ENCODE data around the gene RHCG.
"Not testable (repeated sequence)": the region's sequence is repeated elsewhere in the genome, so short reads cannot be mapped to it uniquely, and the experiment has no call there.

The RHCG gene

DNA sequence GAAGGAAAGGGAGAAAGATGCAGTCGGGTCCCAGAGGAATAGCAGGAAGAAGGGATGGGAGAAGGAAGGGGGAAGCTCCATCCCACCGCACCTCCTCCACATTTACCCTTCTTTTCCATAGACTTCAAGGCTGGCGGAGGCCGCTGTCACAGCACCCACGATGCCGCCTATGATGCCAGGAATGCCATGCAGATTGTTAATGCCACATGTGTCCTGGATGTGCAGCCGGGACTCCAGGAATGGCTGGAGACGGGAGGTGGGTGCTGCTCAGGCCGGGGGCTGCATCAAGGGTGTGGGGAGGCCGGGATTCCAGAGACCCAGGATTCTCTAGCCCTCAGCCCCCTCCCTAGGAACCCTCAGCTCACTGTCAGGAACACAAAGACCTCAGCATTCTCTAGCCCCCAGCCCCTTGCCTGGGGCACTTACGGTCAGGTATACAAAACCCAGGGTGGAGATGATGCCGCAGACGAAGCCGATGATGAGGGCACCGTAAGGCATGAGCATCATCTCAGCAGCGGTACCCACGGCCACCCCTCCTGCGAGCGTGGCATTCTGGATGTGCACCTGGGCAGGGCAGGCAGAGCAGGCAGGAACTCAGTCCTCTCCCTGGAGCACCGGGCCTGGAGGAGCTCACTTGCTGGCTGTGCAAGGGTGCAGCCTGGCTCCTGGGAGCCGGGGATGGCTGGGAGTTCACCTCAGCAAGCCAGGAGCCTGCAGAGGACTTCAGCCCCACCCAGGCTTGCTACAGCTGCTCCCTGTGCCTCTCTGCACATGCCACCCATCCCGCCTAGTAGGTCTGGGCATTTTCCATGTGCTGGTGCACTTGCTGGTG is 18.8 kb downstream of the RHCG start:
- no peak for DNase-seq (ENCODE audit: low read depth)

DNA sequence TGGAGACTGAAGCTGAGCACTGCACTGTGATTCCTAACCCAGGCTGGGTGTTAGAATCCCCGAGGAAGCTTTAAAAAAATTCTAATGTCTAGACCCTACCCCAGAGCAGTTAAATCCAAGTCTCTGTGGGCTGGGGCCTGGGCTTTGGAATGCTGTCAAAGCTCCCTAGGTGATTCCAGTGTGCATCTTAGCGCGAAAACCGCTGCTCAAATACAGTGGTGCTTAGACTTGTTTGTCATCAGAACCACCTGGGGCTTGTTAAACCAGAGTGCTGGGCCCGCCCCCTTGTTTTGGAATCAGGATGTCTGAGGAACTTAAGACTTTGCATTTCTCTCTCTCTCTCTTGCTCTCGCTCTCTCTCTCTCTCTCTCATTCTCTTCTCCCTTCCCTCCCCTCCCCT is 20.7 kb downstream of the RHCG start:
- no peak for DNase-seq (ENCODE audit: low read depth)

DNA sequence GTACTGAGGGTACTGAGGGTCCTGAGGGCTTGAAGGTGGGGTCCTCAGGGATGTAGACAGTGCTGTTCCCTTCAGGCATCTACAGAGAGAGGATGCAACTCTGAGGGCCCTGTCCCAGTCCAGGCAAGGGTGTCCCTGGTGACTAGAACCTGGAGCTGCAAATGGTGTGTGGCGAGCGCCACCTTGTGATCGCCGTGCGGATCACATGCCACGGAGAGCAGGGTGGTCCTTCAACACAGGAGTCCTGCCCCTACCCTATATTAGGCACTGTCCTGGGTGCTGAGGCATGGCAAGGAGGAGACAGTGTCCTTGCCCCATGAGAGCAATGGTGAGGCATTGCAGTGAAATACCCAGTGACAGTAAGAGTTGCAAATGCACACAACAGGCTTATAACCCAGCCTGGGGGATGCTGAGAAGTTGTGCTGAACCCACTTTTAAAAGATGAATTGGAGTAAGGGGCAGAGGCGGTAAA is 23.6 kb downstream of the RHCG start:
- DNase-seq (ENCODE audit: low read depth): peak; percentile 27

DNA sequence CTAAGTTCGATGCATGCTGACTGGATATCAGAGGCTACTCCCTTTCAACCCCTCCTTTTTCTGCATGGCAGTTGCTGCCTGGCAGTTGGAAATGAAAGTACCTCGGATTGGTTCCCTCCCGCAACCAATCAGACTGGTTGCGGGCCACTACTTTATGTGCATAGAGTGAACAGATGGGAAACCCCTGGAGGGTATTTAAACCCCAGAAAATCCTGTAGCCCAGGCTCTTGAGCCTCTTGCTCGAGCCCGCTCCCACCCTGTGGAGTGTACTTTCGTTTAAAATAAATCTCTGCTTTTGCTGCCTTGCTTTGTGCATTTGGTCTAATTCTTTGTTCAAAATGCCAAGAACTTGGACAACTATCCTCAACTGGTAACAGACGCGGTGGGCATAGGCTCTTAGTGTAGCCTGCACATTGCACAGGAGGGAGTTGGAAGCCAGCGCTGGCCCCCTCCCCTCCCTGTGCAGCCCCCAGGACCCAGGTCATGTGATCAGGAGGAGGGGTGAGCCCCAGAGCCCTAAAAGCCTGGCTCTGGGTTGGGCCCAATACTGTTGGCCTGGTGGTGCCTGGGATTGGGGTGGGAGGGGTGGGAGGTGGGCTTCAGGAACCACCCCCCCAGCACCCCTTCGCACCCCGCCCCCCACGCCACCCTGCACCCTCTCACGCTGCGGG is 26.8 kb downstream of the RHCG start:
- no peak for DNase-seq (ENCODE audit: low read depth)

DNA sequence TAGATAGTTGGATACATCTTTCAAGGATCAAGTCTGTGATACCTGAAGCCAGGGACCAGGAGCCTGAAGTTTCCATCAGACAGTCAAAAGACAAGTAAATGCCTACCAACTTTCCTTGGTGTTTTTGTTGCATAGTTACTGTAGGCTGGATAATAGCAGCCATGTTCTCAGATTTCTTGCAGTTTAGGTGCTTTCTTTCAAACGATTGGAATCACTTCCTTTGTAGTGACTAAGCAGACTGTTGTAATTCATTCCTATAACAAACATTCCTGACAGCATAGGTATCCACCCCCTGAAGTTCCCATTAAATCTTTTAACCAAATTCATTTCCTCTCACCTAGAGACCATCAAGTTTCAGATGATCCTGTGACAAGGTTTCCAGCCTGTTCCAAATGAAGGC is 27.6 kb downstream of the RHCG start:
- not testable (repeated sequence) for DNase-seq (ENCODE audit: low read depth)

DNA sequence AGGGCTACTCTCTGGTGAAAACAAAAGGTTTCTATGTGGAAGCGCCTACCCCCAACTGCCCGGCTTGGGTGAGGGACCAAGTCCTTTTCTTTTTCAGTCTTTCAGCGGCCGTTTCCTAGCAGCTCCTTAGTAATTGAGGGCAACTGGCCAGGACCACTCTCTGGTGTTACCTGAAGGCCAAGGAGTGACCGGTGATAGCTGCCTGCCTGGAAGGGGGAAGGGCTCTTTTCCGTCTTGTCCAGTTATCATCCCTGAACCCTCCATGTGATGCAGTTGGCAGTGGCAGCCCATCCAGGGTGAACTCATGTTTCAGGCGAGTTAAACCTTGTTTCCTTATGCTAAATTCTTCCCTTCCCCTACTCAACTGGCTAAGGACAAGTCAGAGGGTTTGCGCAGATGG is 33.3 kb downstream of the RHCG start:
- no peak for DNase-seq (ENCODE audit: low read depth)

DNA sequence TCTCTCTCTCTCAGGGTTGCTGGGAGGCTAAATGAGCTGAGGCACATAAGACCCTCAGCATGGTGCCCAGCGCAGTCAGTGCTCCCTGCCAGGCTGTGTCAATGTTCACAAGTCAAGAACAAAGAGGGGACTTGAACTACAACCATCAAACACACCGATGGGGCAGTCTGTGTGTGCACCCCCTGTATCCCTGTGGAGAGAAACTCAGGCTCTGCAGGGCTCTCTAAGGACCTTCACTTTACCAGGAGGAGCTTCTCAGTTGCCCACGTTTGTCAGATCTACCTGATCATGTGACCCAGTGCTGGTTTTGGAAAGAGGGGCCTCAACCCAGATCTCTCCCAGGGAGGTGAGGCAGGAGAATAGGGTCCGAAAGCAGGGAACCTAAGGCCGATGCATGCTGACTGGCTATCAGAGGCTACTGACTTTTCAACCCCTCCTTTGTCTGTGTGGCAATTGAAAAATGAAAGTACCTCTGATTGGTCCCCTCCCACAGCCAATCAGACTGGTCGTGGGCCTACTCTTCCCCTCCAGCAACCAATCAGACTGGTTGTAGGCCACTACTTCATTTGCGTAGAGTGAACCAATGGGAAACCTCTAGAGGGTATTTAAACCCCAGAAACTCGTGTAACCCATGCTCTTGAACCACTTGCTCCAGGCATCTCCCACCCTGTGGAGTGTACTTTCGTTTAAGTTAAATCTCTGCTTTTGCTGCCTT is 34.0 kb downstream of the RHCG start:
- no peak for DNase-seq (ENCODE audit: low read depth)

DNA sequence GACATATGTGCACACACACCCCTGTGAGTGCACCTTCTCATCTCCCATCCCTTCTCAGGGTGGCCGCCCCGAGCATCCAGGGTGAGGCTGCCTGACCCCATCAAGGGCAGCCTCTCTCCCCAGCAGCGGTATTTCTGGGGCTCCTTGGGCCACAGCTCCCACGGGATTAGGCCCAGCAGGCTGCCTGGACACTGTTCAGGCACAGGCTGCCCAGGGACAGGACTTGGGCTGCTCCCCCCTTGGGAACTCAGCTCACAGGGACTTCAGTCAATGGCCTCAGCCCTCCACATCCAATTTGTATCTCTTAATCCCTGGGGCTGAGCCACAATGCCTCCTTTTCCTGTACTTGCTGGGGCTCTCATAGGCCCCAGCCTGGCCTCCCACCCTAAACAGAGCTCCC is 35.0 kb downstream of the RHCG start:
- no peak for DNase-seq (ENCODE audit: low read depth)

DNA sequence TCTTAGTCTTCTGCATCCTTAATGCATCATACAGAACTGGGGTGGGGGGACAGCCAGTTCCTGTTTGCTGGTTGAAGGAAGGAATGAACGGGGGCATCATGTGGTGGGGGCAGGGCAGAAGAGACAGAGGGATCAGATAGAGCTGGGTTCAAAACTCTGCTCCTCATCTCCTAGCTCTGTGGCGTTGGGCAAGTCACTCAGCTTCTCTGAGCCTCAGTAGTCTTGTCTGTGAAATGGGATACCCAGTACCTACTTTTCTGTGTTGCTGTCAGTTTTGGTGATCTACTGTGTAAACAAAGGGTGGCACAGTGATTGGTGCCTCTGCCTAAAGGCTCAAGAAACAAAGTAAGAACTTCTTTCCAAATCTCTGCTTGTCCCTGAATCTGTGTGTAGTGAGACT is 36.3 kb downstream of the RHCG start:
- DNase-seq (ENCODE audit: low read depth): no peak

DNA sequence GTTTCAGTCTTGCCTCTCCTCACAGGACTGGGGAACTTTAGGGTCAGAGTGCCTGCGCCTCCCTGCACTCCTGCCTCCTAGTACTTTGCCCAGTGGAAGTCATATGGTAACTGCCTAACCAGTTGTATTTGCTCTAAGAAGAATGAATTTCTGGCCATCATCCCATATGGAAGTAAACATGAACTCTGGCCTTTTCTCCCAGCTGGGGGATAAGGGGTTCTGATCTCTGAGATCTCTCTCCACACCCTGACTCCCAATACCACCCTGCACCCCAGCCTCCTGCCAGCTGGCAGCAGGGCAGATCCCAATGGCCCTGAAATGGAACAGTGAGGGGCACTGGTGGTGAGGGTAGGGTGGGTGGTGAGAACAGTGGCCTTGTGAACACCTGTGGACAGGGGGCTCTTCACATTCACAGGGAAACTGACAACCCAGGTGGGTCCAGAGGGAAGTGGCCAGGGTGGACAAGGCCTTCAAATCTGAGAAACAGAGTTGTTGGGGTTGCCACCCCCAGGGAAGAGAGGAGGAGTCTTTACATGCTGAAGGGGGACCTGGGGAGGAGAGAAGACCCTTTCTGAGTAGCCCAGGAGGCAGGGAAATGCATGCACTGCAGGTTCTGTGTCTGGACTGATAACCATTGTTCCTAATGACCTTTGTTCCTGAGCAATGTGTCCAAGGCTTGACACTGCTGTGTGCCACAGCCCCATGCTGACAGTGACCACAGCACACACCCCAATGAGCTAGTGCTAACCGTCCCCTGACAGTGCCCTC is 36.9 kb downstream of the RHCG start:
- DNase-seq (ENCODE audit: low read depth): no peak

DNA sequence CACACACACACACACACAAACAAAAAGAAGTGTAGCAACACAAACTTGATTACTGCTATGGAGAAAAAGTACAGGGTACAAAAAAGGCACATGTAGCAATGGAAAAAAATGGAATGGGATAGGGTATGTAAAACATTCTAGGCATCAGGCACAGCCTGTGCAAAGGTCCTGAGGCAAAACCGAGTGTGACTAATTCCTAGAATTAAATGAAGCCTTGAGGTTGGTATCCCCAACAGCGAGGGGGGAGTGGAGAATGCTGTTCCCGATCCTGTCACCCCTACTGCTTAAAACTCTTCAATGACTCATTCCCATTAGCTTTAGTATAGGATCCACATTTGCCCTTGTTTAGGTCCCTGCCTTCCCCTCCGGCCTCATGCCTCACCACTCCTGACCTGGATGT is 37.9 kb downstream of the RHCG start:
- no peak for DNase-seq (ENCODE audit: low read depth)

DNA sequence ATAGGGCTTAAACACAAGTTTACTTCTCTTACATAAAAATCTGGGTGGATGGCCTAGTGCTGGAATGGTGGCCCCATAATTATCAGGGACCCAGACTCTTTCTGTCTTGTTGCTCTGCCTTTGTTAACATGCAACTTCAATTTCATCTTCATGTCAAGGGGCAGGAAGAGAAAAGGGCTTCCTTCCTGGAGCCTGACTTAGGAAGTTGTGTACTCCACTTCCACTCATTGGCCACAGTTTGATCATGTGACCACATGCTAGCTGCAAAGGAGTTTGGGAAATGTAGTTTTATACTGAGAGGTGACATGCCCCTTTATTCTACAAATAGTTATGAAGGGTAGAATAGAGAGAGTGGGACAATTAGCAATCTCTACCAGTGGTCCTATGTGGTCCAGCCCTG is 39.3 kb downstream of the RHCG start:
- no peak for DNase-seq (ENCODE audit: low read depth)

DNA sequence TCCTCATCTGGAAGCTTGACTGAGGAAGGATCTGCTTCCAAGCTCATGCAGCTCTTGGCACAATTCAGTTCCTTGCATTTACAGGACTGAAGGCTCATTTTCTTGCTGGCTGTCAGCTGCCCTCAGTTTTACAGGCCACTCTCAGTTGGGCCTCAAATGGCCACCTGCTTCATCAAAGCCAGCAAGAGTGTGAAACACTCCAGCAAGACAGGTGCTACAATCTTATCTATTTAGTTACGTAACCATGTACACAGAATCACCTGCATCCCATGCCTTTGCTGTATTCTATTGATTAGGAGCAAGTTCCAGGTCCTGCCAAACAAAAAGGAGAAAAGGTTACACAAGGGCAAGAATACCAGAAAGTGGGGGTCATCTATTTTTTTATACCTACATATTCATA is 40.8 kb downstream of the RHCG start:
- no peak for DNase-seq (ENCODE audit: low read depth)

DNA sequence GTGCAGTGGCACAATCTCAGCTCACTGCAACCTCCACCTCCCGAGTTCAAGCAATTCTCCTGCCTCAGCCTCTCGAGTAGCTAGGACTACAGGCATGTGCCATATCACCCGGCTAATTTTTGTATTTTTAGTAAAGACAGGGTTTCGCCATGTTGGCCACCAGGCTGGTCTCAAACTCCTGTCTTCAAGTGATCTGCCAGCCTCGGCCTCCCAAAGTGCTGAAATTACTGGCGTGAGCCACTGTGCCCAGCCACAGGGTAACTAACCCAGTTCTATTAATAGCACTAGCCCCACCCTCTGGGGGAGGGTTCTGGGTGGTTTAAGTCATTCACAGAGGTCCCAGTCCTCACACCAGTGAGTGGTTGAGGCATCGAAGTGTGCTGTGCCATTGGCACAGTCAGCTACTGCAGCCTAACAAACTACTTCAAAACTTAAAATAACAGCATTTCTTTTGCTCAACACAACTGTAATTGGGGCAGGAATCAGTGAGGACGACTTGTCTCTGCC is 44.0 kb downstream of the RHCG start:
- DNase-seq (ENCODE audit: low read depth): no peak

DNA sequence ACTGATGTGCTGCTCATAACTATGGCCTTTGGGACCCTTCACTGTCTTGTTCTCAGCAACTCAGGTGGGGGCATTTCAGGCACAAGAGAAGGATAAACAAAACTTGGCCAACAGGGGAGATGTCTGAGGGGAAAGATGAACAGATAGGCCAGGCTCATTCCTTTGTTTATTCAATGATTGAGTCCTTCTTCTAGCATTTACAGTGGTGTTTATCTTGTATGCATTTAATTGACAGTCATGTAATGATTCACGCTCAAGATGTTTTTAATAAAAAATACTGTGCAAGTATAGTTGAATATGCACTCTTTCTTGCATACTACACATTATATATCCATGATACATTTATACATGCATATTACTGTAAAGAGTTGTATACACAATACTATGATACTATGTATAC is 44.5 kb downstream of the RHCG start:
- DNase-seq (ENCODE audit: low read depth): no peak

DNA sequence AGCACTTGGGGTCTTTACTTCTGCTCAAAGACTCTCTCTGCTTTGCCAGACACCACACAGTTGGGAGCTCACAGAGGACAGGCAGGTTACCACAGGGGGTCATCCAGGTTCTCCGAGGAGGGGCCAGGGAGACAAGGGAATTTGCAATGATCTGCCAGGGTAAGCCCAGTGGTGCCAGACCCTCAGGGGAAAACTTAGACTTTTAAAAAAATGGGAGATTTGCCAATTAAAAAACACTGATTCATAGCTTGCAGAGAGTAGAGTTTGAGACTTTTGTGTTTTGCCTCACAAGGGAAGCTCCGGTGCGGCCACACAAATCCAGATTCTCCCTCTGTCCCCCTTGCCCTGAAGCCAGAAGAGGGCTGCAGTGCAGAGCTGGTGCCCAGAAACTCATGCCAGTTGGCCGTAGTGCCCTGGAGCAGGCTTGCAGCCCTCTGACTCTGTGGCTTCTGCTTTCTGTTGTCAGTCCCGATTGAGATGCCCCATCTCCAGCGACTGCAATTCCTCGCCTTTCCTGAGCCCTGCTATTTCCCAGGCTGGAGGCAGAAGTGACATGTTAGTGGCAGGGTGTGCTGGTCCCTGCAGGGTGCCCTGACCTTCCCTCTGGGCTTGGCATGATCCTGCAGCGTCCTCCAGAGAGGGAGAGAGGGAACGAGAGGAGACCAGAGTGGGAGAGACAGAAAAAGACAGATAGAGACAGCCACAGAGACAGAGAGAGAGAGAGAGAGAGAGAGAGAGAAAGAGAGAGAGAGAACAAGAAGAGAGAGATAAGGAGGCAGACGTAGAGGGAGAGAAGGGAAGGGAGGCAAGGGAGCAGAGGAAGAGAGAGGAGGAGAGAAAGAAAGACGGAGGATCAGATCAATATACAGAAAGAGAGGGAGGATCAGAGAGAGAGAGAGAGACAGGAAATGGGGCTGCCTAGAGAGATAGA is 46.0 kb downstream of the RHCG start:
- no peak for DNase-seq (ENCODE audit: low read depth)

DNA sequence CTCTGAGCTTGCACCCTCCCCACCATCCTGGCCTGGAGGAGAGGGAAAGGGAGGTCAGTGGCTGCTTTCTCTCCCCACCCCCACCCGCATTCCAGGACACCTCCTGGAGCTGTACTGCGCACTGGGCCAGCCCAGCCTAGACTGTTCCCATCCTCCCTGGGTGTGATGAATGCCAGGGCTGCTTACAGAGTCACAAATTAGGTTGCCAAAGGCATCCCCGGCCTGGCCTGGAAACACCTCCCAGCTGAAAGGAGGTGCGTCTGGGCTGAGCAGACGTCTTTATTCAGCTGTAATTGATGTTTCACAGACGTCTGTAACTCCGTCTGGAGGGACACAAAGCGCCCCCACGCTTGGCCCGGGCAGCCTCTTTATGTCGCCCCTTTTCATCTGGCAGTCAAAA is 47.6 kb downstream of the RHCG start:
- DNase-seq (ENCODE audit: low read depth): no peak

DNA sequence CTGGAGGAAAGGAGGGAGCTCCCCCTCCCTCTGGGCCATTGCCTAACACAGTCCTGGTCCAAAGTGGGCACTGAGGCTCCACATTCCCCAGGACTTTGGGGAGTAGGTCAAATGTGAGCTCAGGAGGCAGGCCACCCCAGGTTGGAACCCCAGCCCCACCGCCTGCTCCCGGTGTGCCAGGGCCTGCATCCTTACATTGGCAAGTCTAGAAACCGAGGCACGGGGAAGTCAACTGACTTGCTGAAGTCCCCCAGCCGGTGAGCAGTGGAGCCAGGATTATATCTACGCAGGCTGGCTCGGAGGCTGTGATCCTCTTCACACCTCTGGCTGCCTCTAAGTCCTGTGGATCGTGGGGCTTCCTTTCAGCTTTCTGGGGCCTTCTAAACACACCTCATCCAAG is 48.7 kb downstream of the RHCG start:
- no peak for DNase-seq (ENCODE audit: low read depth)

DNA sequence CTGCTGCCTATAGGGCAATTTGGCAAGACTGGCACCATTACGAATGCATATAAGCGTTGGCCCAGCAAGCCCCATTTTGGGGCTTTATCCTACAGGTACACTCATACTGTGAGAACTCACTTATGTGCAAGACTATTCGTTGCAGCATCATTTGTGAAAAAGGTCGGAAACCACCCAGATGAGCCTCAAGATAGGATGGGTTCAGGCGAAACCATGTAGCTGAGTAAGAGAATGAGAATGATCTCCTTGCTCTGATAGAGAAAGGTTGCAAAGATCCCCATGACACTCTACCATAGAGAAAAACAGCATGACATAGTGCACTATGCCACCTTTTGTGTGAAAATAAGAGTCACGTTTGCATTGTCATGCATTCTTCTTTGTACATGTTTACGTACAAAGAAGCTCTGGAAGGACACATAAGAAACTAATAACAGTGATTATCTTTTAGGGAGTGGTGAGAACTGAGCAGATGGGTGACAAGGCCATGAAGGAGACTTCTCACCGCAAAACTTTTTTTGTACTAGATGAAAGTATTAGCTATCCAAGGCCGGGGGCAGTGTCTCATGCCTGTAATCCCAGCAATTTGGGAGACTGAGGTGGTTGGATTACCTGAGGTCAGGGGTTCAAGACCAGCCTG is 50.0 kb downstream of the RHCG start:
- DNase-seq (ENCODE audit: low read depth): no peak

DNA sequence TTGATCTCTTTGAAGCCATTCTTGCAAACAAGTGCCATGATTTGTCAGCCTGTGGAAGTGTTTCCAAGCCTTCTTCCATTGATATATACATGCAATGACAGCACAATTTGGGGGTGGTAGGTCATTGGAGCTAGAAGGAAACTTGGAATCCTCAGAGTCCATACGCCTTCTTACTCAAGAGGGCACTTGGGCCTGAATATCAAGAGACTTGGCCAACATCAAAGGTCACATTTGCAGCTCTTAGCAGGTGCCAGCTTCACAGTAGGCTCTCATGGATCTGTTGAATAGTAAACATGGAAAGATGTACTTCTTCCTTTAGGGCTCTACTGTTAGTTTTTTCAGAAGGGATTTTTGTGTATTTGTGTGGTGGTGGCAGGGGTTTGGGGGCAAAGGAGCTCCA is 50.9 kb downstream of the RHCG start:
- no peak for DNase-seq (ENCODE audit: low read depth)

Measured in fibroblast of the conjunctiva (primary cell).